G401.6 (cell line): ENCODE results near the gene CLRN2.
"Not testable (repeated sequence)": the region's sequence is repeated elsewhere in the genome, so short reads cannot be mapped to it uniquely, and the experiment has no call there.

Source experiments
- FAIRE-seq: peaks from 2 replicates; lab custom pipeline; 2012; peaks lifted over from hg19 to GRCh38; lab: Jason Lieb, UNC

Gene CLRN2

GRCh38 chr4:17545374-17546140 lies 30.6 kb downstream of the CLRN2 start:
- no peak for FAIRE-seq

DNA sequence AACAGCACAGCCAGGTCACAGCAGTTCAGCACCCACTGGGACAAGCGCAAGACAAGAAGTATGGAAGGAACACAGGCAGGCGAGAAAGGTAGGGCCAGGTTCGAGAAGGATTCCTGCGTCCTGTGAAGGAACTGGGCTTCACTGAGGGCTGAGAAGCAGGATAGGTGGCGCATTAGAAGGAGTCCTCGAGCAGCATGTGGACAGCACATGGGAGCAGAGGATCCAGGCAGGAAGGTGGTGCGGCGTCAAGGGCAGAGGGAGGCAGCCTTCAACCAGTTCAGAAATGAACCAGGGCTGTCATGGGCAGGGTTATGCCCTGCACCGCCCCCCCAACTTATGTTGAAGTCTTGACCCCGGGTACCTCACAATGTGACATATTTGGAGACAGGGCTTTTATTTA lies 31.3 kb downstream of the CLRN2 start:
- FAIRE-seq = no peak

GRCh38 chr4:17546678-17547077 lies 31.7 kb downstream of the CLRN2 start:
- no peak for FAIRE-seq

DNA sequence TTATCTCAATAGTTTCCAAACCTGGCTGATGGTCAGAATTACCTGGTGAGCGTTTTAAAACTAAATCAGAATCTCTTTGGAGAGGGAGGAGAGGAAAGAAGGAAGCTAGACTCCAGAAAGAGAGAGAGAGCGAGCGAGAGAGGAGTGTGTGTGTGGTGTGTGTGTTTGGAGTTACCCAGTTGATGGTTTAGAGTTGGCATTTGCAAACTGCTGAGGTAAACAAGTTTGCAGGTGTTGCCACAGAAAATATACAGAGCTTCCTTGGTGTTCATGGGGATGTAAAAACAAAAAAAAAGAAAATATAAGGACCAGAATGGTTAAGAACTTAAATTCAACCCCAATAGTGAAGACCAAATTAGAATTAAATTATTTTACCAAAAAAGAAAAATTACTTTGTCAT lies 35.6 kb downstream of the CLRN2 start:
- no peak for FAIRE-seq

- FAIRE-seq = no peak
Measured at GRCh38 chr4:17552427-17552826, 37.5 kb downstream of the CLRN2 start.

DNA sequence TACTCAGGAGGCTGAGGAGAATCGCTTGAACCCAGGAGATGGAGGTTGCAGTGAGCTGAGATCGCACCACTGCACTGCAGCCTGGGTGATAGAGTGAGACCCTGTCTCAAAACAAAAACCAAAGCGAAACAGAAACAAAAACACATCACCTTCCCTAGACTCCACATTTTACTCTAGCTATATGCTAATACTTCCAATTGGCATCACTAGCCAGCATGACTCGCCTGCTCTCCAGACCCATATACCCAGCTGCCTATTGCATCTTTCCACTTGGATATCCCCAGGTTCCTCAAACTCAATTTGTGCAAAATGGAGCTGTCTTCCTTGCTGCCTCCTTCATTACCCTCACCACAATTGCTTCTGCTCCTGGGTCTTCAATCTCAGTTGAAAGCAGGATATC lies 39.6 kb downstream of the CLRN2 start:
- no peak for FAIRE-seq

DNA sequence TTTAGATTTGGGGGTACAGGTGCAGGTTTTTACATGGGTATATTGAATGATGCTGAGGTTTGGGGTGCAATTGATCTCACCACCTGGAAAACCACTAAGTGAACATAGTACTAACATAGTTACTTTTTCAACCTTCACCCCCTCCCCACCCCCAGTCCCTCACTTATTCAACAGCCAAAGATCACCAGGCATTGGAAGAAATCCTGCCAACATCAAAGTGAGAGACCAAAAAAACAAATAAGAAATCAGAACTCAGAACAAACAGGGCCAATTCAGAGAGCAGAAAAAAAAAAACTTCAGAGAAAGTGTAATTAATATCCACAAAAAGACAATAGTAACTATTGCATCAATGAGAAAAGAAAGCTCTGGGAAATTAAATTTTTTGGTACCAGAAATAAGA lies 41.5 kb downstream of the CLRN2 start:
- no peak for FAIRE-seq

DNA sequence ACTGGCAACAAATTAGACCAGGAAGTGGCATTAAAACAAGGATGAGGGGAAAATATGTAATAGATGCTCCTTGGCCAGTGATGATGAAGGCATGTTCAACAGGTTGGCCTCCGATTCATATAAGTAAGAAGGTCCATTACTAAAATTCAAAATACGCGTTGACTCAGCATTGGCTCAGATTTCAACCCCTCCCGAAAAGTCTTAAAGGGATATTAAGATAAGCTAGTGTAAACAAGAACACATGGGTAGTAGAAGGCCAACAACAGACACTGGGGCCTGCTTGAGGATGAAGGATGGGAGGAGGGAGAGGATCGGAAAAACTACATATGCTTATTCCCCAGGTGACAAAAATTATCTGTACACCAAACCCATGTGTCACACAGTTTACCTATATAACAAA lies 42.9 kb downstream of the CLRN2 start:
- FAIRE-seq = no peak

DNA sequence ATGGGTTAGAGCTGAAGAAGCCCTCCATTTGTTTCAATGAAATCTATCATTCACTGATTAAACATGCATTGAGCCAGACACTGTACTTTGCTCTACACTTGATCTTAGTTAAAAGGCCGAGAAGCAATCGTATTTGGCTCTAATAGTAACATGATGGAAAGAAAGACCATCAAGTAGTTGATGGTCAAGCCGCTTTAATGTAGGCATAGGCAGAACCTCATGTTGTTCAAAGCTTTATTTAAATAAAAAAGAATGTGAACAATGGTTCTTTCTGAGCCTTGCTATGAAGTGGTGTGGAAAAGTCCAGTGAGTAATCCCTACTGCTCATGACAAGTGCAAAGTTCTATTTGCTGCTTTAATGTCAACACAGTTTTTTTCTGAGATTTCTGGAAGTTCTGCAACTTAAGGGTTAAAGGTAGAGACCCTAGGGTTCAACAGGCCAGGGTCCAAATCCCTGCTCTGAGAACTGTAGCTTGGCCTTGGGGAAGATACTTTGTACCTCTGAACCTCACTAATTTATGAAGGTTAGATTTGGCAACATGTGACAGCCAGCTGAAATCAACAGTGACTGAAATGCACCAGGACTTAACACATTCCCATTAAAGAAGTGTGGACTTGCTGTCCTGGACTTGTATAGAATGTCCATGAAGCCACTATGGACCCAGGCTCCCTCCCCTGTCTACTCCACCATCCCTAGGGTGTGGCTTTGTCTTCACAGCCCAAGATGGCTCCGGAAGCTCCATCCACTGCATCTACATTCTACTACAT lies 44.2 kb downstream of the CLRN2 start:
- no peak for FAIRE-seq

DNA sequence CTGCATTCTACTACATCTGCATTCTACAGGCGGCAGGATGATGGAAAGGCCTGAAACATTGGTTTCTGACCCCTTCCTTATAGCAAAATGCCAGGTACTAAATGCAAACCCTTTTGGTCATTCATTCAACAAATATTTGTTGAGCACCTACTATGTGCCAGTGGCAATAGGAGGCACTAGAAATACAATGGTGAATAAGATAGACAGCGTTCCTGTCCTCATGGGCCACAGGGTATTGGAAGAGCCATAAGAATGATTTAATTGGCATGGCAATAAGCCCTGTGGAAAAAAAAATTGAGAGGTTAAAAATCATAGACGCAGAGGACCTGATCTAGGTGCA lies 44.7 kb downstream of the CLRN2 start:
- FAIRE-seq = no peak

DNA sequence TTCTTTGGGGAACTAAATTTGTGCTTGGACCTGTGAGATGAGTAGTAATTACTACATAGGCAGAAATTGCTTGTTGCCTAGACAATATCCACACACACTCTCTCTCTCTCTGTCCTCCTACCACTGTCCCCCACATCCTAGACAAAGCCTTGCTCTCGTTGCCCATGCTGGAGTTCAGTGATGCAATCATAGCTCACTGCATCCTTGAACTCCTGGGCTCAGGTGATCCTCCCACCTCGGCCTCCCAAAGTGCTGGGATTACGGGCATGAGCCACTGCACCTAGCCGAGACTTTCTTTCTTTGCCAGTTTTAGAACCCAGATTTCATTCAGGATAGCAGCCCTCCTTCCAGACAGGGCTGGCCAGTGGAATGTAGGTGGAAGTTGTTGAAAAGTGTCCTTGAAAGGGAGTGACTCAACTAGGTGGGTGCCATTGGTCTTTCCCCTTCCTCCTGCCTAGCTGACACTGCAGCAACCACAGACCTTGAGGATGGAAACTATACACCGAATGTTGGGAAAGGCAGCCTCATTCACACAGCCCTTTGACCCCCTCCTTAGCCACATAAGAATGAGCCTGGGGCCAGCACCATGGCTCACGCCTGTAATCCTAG lies 45.2 kb downstream of the CLRN2 start:
- no peak for FAIRE-seq

- FAIRE-seq = no peak
Measured at GRCh38 chr4:17561195-17561909, 46.4 kb downstream of the CLRN2 start.

DNA sequence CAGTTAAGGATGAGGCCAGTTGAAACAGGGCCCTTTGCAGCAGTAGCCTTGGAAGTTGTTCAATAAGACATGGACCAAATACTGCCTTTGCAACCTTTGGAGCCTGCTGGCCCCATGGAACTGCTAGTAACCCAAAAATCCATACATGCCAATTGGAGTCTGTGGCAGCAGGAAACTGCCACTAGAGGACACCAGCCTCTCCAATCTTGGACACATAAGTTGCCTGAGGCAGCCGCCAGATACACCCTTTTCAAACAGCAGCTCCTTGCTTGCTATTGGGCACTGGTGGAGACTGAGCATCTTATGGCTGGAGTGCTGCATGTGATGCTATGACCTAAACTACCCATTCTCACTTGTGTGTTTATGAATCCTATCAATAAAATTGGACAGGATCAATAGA lies 47.2 kb downstream of the CLRN2 start:
- no peak for FAIRE-seq

- no peak for FAIRE-seq
Measured at GRCh38 chr4:17565846-17566245, 50.9 kb downstream of the CLRN2 start.

- FAIRE-seq = no peak
Measured at GRCh38 chr4:17567271-17567670, 52.3 kb downstream of the CLRN2 start.

DNA sequence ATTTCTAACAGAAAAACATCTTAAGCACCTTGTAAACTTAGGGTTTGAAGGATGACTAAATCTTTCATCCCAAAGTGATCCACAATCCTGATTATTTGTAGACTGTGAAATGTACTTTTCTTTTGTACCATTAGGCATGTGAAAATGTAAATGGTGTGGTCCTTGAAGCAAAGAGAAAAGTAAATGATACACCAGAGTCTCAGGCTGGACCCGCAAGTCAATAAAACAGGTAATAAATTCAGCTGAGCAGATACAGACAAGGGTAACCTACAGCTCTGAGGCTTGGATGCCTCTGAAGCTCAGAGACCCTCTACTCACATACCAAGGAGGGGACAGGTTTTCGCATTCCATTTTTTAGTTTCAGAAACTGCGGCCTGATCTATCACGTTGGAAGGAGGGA lies 59.2 kb downstream of the CLRN2 start:
- no peak for FAIRE-seq

DNA sequence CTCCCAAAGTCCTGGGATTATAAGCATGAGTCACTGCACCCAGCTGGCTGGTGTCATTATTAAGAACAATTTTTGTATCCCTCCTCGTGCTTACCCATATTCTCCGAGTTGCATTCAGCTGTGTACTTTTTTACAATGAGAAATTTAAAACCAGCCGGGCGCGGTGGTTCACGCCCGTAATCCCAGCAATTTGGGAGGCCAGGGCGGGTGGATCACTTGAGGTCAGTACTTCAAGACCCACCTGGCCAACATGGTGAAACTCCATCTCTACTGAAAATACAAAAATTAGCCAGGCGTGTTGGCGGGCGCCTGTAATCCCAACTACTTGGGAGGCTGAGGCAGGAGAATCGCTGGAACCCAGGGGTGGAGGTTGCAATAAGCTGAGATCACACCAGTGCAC lies 60.2 kb downstream of the CLRN2 start:
- FAIRE-seq = not testable (repeated sequence)
